Smooth muscle cell (in vitro differentiated cells): Measurements from ENCODE around the gene PRSS22. TPM values are rescaled to one million over a fixed set of nuclear protein-coding genes. Genes with fewer than 3 reads are reported as not detected.

ENCODE experiments used
- DNase-seq: peaks from one replicate; lab custom pipeline; 2025; ENCODE audit not compliant: unreplicated experiment; lab: John Stamatoyannopoulos, UW
- H2AFZ ChIP-seq: fragments of 200-600 bp; sonication (generic); 2 replicates; pipeline ENCODE4 v1.6.0; 2016; ENCODE audit warnings: antibody characterized with exemption, low read depth, mild to moderate bottlenecking
- H3F3A ChIP-seq: fragments of 200-600 bp; sonication (generic); 2 replicates; pipeline ENCODE4 v1.6.0; 2017; ENCODE audit warnings: antibody characterized with exemption, low read depth
- H3K27ac ChIP-seq: fragments of 200-600 bp; sonication (generic); 2 replicates; pipeline ENCODE4 v1.5.1; 2016; ENCODE audit warnings: low read depth, mild to moderate bottlenecking
- H3K27me3 ChIP-seq: fragments of 200-600 bp; sonication (generic); 2 replicates; pipeline ENCODE4 v1.6.1; 2016; ENCODE audit warnings: low read depth, mild to moderate bottlenecking
- H3K36me3 ChIP-seq: fragments of 200-600 bp; sonication (generic); 2 replicates; pipeline ENCODE4 v1.5.1; 2016; ENCODE audit warnings: low read depth
- H3K4me1 ChIP-seq: fragments of 200-600 bp; sonication (generic); 2 replicates; pipeline ENCODE4 v1.5.1; 2016; ENCODE audit warnings: low read depth
- H3K4me2 ChIP-seq: fragments of 200-600 bp; sonication (generic); 2 replicates; pipeline ENCODE4 v1.6.0; 2016; ENCODE audit warnings: mild to moderate bottlenecking
- H3K4me3 ChIP-seq: fragments of 200-600 bp; sonication (generic); 2 replicates; pipeline ENCODE4 v1.5.1; 2016; ENCODE audit warnings: mild to moderate bottlenecking
- H3K79me2 ChIP-seq: fragments of 200-600 bp; sonication (generic); 2 replicates; pipeline ENCODE4 v1.6.0; 2016; ENCODE audit warnings: low read depth, mild to moderate bottlenecking
- H3K9ac ChIP-seq: fragments of 200-600 bp; sonication (generic); 2 replicates; pipeline ENCODE4 v1.6.0; 2016; ENCODE audit warnings: low read depth
- H3K9me3 ChIP-seq: fragments of 200-600 bp; sonication (generic); replicated peaks from 2 replicates; pipeline ENCODE4 v1.5.1; 2016; ENCODE audit warnings: low read depth
- H4K20me1 ChIP-seq: fragments of 200-600 bp; sonication (generic); 2 replicates; pipeline ENCODE4 v1.6.0; 2016; ENCODE audit warnings: low read depth
- CTCF ChIP-seq: fragments of 200-600 bp; sonication (generic); IDR thresholded peaks from 2 replicates; pipeline ENCODE4 v1.5.1; 2017; ENCODE audit warnings: borderline replicate concordance, mild to moderate bottlenecking, antibody characterized with exemption; ENCODE audit not compliant: insufficient read depth, poor library complexity, severe bottlenecking
- WGBS: methylation state at CpG from one replicate; pipeline ENCODE4 v1.1.7; 2016; ENCODE audit warnings: low lambda C conversion rate; 5-methylcytosine and 5-hydroxymethylcytosine counted together
- polyA plus RNA-seq: library from polyadenylated mRNA; unstranded; fragments of >200 nt; fragmentation: Nextera tagmentation; extraction: Ambion mirVana; gene quantifications from 2 replicates; pipeline ENCODE4 v1.2.1, GENCODE V29; 2016
- total RNA-seq: library from RNA; depleted of rRNA; stranded (reverse); fragments of >200 nt; gene quantifications from 2 replicates; pipeline ENCODE4 v1.2.3, GENCODE V29; 2014

The PRSS22 gene
- total and polyA plus RNA-seq, 2 experiments from 2014 or later = 0.79 to 2.2 TPM

GRCh38 chr16:2826591-2827373, 31.2 kb downstream of the PRSS22 start:
- H3K4me2 ChIP-seq = no peak overlapping the region
- no peaks in the 10 kb centered on the region for H3K9me3 ChIP-seq
- no peak overlapping the region for H2AFZ ChIP-seq
- H3F3A ChIP-seq = no peaks in the 10 kb centered on the region
- no peak for DNase-seq
- H3K9ac ChIP-seq = no peak overlapping the region
- 88% methylated on average over 19 of the region's 19 CpGs for WGBS
- no peaks in the 10 kb centered on the region for H3K36me3 ChIP-seq
- TF ChIP-seq CTCF = no peak
- no peaks in the 10 kb centered on the region for H3K4me1 ChIP-seq
- H3K27ac ChIP-seq = no peak overlapping the region
- no peaks in the 10 kb centered on the region for H4K20me1 ChIP-seq
- no peaks in the 10 kb centered on the region for H3K79me2 ChIP-seq
- H3K27me3 ChIP-seq = no peaks in the 10 kb centered on the region
- no peak overlapping the region for H3K4me3 ChIP-seq

GRCh38 chr16:2825906-2826305, 32.1 kb downstream of the PRSS22 start:
- Histone ChIP-seq H3K4me1 (no peaks in the 10 kb centered on the region), H3K27ac (no peak overlapping the region), H3K4me2 (no peak overlapping the region), H3K9me3 (no peaks in the 10 kb centered on the region), H4K20me1 (no peaks in the 10 kb centered on the region), H3K27me3 (no peaks in the 10 kb centered on the region), H3K4me3 (no peak overlapping the region), H3K79me2 (no peaks in the 10 kb centered on the region), H3F3A (no peaks in the 10 kb centered on the region), H3K9ac (no peak overlapping the region), H2AFZ (no peak overlapping the region), H3K36me3 (no peaks in the 10 kb centered on the region)
- no peak for DNase-seq
- 73% methylated on average over 11 of the region's 11 CpGs for WGBS
- no peak for TF ChIP-seq CTCF

- no peaks in the 10 kb centered on the region for H4K20me1 ChIP-seq
- H3K27me3 ChIP-seq = no peaks in the 10 kb centered on the region
- WGBS = 94% methylated on average over 26 of the region's 26 CpGs
- no peaks in the 10 kb centered on the region for H3K4me1 ChIP-seq
- H3K79me2 ChIP-seq = no peaks in the 10 kb centered on the region
- no peak overlapping the region for H2AFZ ChIP-seq
- TF ChIP-seq CTCF = no peak
- no peaks in the 10 kb centered on the region for H3K36me3 ChIP-seq
- H3K4me2 ChIP-seq = no peak overlapping the region
- H3K27ac ChIP-seq = no peak overlapping the region
- DNase-seq = no peak
- no peak overlapping the region for H3K4me3 ChIP-seq
- H3F3A ChIP-seq = no peaks in the 10 kb centered on the region
- H3K9ac ChIP-seq = no peak overlapping the region
- no peaks in the 10 kb centered on the region for H3K9me3 ChIP-seq
Observed at GRCh38 chr16:2825049-2825742, 32.8 kb downstream of the PRSS22 start.
